Endothelial cell (in vitro differentiated cells): ENCODE results near the gene KREMEN1. TPM values are rescaled to one million over a fixed set of nuclear protein-coding genes. Genes with fewer than 3 reads are reported as not detected.
A peak's percentile ranks its signal among the peaks of the same experiment; 100 is the strongest.

ENCODE experiments used
- DNase-seq: peaks from one replicate; pipeline ENCODE4 v3.0.0; 2021; ENCODE audit warnings: low spot score
- H3K27ac Mint-ChIP-seq: one replicate; pipeline ENCODE4 v1.8.0; 2021; ENCODE audit warnings: mixed read lengths, inconsistent platforms; ENCODE audit not compliant: unreplicated experiment
- H3K27me3 Mint-ChIP-seq: one replicate; pipeline ENCODE4 v1.8.0; 2021; ENCODE audit warnings: mild to moderate bottlenecking, moderate library complexity, mixed read lengths, inconsistent platforms; ENCODE audit not compliant: unreplicated experiment
- H3K36me3 Mint-ChIP-seq: one replicate; pipeline ENCODE4 v1.8.0; 2021; ENCODE audit warnings: mild to moderate bottlenecking, low read depth, mixed read lengths, inconsistent platforms; ENCODE audit not compliant: unreplicated experiment
- H3K4me1 Mint-ChIP-seq: one replicate; pipeline ENCODE4 v1.8.0; 2021; ENCODE audit warnings: mild to moderate bottlenecking, mixed read lengths, inconsistent platforms; ENCODE audit not compliant: unreplicated experiment
- H3K4me3 Mint-ChIP-seq: one replicate; pipeline ENCODE4 v1.8.0; 2021; ENCODE audit warnings: mild to moderate bottlenecking, mixed read lengths, inconsistent platforms; ENCODE audit not compliant: unreplicated experiment
- H3K9me3 Mint-ChIP-seq: one replicate; pipeline ENCODE4 v1.8.0; 2021; ENCODE audit warnings: mixed read lengths, inconsistent platforms; ENCODE audit not compliant: unreplicated experiment
- total RNA-seq: library from RNA; stranded (reverse); fragmentation: NEBNext Ultra II Directional; extraction: Animal tissue kit (Norgen Biotek cat#: 25700); gene quantifications from one replicate; pipeline ENCODE4 v1.2.1, GENCODE V29; 2021; ENCODE audit not compliant: unreplicated experiment
- TF ChIP-seq, protein P1 (sequence below): fragments of 200-600 bp; sonication (generic); IDR thresholded peaks from one replicate; pipeline ENCODE4 v1.5.0; 2021; ENCODE audit warnings: antibody characterized with exemption; ENCODE audit not compliant: unreplicated experiment

KREMEN1 gene
- total RNA-seq, 1 donor from 2014 or later = 3.1 TPM

DNA sequence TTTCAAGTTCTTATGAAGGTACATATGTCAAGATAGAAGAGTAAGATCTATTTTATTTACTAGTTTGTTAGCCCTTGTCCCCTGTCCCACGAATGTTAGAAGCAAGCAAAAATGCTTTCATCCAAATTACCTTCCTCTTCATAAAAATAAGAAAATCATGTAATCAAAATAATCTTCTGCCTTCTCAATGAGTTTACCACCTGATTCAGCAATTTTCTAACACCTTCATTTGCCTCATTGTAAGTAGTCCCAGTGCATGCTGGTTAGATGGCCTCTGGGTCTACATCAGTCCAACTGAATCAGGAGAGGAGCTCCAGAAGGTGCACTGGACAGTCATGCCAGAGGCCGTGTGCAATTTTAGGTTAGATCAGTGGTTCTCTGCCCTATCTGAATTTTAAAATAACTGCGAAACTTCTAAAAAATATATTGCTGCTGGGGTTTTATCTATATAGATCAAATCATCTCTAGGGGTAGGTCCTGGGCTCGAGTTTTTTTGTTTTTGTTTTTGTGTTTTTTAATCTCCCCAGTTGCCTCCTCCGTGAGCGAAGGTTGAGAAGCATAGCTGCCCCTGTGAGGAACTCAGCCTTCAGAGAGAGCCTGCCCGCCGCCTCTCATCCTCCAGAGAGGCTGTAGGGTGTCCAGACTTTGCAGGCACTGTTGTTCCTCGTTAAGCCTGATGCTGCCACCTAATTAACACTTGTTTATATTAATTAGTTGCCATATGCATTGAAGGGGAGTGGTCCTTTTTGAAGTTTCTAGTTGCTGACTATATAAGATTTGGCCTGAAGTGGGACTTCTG is 43.4 kb upstream of the KREMEN1 start:
- TF ChIP-seq, protein P1, sequence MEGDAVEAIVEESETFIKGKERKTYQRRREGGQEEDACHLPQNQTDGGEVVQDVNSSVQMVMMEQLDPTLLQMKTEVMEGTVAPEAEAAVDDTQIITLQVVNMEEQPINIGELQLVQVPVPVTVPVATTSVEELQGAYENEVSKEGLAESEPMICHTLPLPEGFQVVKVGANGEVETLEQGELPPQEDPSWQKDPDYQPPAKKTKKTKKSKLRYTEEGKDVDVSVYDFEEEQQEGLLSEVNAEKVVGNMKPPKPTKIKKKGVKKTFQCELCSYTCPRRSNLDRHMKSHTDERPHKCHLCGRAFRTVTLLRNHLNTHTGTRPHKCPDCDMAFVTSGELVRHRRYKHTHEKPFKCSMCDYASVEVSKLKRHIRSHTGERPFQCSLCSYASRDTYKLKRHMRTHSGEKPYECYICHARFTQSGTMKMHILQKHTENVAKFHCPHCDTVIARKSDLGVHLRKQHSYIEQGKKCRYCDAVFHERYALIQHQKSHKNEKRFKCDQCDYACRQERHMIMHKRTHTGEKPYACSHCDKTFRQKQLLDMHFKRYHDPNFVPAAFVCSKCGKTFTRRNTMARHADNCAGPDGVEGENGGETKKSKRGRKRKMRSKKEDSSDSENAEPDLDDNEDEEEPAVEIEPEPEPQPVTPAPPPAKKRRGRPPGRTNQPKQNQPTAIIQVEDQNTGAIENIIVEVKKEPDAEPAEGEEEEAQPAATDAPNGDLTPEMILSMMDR = no peak
- Mint-ChIP-seq H3K4me1 (peaks cover 6% of the 10 kb centered on the region), H3K27ac (no peak overlapping the region), H3K9me3 (no peaks in the 10 kb centered on the region), H3K4me3 (no peak overlapping the region), H3K36me3 (no peaks in the 10 kb centered on the region), H3K27me3 (no peaks in the 10 kb centered on the region)
- no peak for DNase-seq

DNA sequence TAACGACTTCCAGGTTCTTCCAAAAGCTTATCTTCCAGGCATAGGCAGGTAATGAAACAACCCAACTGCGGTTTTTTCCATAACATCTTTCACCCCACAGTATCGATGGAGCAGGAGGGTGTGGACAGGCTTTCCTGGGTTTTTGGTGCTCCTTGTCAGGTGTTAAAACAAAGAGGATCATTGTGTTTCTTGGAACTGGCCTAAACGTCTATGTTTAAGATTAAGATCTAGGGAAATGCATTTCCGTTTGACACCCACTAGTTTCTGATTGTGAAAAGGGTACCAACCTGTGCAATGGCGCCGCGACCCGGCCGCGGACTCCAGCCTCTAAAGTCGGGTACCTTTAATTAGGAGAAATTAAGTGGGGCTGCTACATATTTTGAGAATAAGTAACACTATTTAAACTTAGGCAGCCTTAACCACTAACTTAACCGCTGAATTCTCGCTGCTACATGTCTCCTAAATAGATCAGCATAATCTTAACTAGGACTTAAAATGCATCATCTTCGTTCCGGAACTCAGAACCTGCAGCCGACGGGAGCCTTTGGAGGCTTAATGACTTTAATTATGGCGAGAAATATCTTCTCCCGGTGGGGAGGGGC is 42.7 kb upstream of the KREMEN1 start:
- no peak overlapping the region for H3K27ac Mint-ChIP-seq
- H3K4me3 Mint-ChIP-seq = peak overlapping the region; percentile 89
- H3K27me3 Mint-ChIP-seq = no peaks in the 10 kb centered on the region
- H3K36me3 Mint-ChIP-seq = no peaks in the 10 kb centered on the region
- TF ChIP-seq, protein P1 = no peak
- no peak for DNase-seq
- peaks cover 6% of the 10 kb centered on the region for H3K4me1 Mint-ChIP-seq
- no peaks in the 10 kb centered on the region for H3K9me3 Mint-ChIP-seq

DNA sequence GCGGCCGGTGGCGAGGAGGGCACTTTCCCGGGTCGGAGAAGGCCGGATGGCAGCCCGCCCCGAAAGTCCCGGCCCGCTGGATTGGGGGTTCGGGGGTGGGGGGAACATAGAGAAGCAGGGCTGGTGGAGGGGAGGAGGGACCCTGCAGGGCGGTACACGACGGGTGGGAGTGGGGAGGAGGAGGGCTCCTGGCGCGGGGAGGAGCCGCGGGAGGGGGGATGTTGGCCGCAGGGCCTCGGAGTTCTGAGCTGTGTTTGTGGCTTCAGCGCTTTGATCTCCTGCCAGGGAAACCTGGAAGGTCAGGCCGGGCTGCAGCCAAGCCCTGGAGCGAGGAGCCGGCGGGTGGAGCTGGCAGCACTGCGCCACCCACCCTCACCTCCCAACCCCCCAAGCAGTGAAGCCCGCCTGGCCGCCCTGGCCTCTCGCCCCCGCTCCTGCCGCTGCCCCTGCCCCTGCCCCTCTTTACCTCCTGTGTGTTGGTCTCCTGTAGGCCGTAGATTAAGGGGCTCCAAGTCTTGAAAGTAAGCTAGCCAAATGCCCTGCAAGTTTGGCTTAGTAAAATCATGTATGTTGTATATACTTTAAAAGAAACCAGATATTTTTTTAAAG is 42.1 kb upstream of the KREMEN1 start:
- Mint-ChIP-seq H3K36me3 (no peaks in the 10 kb centered on the region), H3K9me3 (no peaks in the 10 kb centered on the region), H3K4me3 (peak overlapping the region; percentile 89), H3K27ac (no peak overlapping the region), H3K4me1 (peaks cover 6% of the 10 kb centered on the region), H3K27me3 (no peaks in the 10 kb centered on the region)
- peak; percentile 53 for DNase-seq
- TF ChIP-seq, protein P1 = no peak

DNA sequence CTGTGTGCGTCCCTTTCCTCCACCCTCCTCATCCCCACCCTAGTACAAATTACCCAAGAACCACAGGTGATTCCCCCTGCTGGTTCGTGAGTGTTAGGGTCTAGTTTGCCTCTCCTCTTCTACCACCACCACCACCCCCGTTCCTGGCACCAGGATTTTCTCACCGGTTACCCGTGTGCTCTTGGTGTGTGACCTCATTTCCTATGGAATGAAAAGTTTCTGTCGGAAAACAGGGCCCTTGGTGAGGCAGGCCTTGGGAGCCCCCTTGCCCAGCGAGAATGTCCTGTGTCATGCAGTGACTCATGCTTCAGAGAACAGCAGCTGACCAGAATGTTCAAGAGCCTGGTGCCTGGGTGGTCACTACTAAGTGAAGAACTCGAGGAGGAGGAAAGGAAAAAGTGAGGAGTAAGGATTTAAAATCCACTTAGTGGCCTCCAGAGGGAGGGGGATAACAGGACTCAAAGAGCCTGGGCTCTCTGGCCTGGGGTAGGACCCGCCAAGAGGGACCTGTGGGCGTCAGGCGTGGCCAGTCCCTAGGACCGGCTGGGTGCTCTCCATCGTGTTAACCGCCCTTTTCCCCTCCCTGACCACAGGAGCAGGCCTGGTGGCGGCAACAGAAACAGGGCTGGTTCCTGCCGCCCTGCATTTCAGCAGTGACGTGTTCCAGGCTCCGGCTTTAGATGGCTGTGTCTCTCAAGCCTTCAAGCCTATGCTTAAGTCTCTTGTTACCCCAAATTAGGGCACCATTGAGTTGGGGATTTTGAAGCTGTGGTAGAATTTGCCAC is 41.4 kb upstream of the KREMEN1 start:
- TF ChIP-seq, protein P1 = no peak
- Mint-ChIP-seq H3K4me3 (peak overlapping the region; percentile 88), H3K36me3 (no peaks in the 10 kb centered on the region), H3K27me3 (no peaks in the 10 kb centered on the region), H3K4me1 (peaks cover 6% of the 10 kb centered on the region), H3K9me3 (no peaks in the 10 kb centered on the region), H3K27ac (peak overlapping the region; percentile 85)
- peak; percentile 41 for DNase-seq
